Measurements from ENCODE around the gene PDE10A. TPM values are rescaled to one million over a fixed set of nuclear protein-coding genes. Genes with fewer than 3 reads are reported as not detected.
A peak's percentile ranks its signal among the peaks of the same experiment; 100 is the strongest.

The PDE10A gene
- total and polyA plus RNA-seq, 12 donors: 6.8 to 20.4 (median 14.2) TPM

DNA sequence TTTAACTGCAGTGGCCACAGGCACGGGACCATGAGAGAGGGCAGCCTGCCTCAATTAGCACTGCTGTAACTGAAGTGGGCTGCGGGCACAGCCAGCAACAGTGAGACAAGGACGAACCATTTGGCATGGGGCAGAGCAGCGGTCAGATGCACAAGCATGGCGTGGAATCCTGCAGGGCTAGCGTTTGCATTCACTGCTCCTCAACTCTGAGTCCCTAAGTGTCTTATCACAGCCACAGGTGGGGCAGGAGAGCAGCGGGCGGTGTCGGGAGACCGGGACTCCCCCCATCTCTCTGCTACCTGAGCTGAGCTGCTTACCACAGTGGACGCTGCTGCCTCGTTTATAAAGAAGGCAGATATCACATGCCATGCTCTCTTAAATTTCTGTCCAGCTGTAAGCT is 31.3 kb upstream of the PDE10A start:
- intact Hi-C loops (cut with DNase I): no loop called here

GRCh38 chr6:165692106-165692653 is 29.1 kb upstream of the PDE10A start:
- Histone ChIP-seq H3K9me3 (peaks cover 0 to 16% (median 0%) of the 10 kb centered on the region in 11 donors), H3K27me3 (no peaks in the 10 kb centered on the region), H3K36me3 (no peaks in the 10 kb centered on the region), H3K27ac (no peak overlapping the region), H3K4me3 (no peak overlapping the region), H3K4me1 (peaks cover 0 to 26% (median 6%) of the 10 kb centered on the region in 9 donors)
- WGBS, 2 donors: 67 to 80% methylated on average over 11 of the region's 11 CpGs
- no peak for DNase-seq
- ATAC-seq: peak in 3 of 8 donors; percentile 19 to 29 (median 27)
- intact Hi-C loops (cut with DNase I): no loop called here
- TF ChIP-seq CTCF (IDR thresholded peaks at IDR 0.05): no peak

More for the DNA sequence above, 31.3 kb upstream of the PDE10A start:
- H3K36me3 ChIP-seq: no peaks in the 10 kb centered on the region
- DNase-seq (no peak), ATAC-seq (peak; percentile 60 to 91 (median 74))
- no peak for TF ChIP-seq CTCF (IDR thresholded peaks at IDR 0.05)
- peak overlapping the region in 6 of 10 donors; percentile 18 to 70 (median 62) for H3K27ac ChIP-seq
- peak overlapping the region in 3 of 10 donors; percentile 17 to 27 (median 22) for H3K4me3 ChIP-seq
- H3K27me3 ChIP-seq: no peaks in the 10 kb centered on the region
- H3K9me3 ChIP-seq: peaks cover 0 to 36% (median 8%) of the 10 kb centered on the region in 11 donors
- 46 to 51% methylated on average over 12 of the region's 12 CpGs for WGBS, 2 donors
- peaks cover 0 to 26% (median 6%) of the 10 kb centered on the region in 9 donors for H3K4me1 ChIP-seq

DNA sequence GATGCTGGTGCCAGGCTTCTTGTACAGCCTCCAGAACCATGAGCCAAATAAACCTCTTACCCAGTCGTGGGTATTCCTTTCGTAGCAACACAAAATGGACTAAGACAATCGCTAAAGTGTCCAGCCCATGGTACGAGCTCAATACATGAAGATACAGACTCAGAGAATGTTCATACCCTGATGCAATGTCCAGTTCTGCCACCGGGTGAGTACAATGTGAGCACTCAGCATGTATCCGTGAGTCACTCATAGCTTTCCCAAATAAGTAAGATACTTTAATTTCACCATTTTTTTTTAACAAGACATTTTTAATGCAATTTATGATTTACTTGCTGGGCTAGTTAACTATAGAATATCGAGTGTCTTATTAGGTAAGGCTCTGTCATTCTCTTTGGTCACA is 26.7 kb upstream of the PDE10A start:
- H3K36me3 ChIP-seq: no peaks in the 10 kb centered on the region
- H3K4me1 ChIP-seq: peaks cover 0 to 19% (median under 1%) of the 10 kb centered on the region in 9 donors
- H3K27ac ChIP-seq: no peak overlapping the region
- no peak for DNase-seq
- intact Hi-C loops (cut with DNase I): no loop called here
- no peaks in the 10 kb centered on the region for H3K27me3 ChIP-seq
- ATAC-seq: no peak
- H3K4me3 ChIP-seq: no peak overlapping the region
- TF ChIP-seq CTCF (IDR thresholded peaks at IDR 0.05): no peak
- 89 to 93% methylated on average over 7 of the region's 7 CpGs for WGBS, 2 donors
- H3K9me3 ChIP-seq: peaks cover 0 to 6% (median 0%) of the 10 kb centered on the region in 11 donors

DNA sequence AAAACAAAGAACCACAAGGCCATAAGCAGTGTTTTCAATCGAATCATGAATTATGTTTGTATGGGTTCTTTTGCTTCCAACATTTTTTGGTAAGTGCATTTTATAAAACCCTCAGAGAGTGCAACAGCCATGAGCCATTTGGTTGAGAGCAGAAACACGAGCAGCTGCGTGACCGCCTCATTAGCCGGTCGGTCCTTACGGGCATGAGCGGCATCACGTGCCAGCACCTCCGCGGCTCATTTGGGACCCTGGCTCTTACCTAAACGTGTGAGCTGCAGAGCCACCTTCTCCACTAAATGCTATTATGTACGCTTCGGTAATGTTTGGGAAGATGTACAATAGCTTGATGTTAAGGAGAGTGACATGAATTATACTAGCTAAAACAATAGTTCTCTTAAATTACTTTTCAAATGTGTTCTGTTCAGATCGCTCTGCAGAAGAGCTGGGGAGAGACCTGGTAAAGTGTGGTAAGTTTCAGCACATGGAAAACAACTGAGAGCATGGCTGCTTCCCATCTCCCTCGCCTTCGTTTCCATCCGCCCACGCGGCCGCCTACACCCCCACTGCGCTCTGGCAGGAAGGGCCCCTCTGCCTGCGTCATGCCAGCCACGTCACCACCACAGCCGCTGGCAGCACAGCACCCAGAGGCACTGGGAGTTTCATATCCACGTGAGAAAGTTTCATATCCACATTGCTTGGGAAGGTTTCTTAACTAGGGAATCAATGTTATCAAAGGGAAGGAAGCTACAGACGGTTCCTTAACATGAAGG is 23.7 kb upstream of the PDE10A start:
- ATAC-seq (peak in 1 of 8 donors; percentile 30), DNase-seq (no peak)
- intact Hi-C loops (cut with DNase I): no loop called here
- no peaks in the 10 kb centered on the region for H3K36me3 ChIP-seq
- no peak for TF ChIP-seq CTCF (IDR thresholded peaks at IDR 0.05)
- peaks cover 0 to 3% (median 0%) of the 10 kb centered on the region in 9 donors for H3K4me1 ChIP-seq
- no peak overlapping the region for H3K27ac ChIP-seq
- no peaks in the 10 kb centered on the region for H3K27me3 ChIP-seq
- H3K4me3 ChIP-seq: no peak overlapping the region
- WGBS, 2 donors: 91% methylated on average over 27 of the region's 27 CpGs
- H3K9me3 ChIP-seq: peaks cover 0 to 6% (median 0%) of the 10 kb centered on the region in 11 donors
